OCI-LY1 (cell line): ENCODE data around the gene DAPK2.

ENCODE experiments used
- CTCF ChIP-seq: fragments of 200-600 bp; sonication (generic), shearing (Covaris generic); IDR thresholded peaks from 2 replicates; pipeline ENCODE4 v1.5.1; 2017; ENCODE audit warnings: mild to moderate bottlenecking, antibody characterized with exemption, low read length, moderate library complexity, mixed read lengths
- EZH2 ChIP-seq: fragments of 200-600 bp; sonication (generic), shearing (Covaris generic); IDR thresholded peaks from 2 replicates; pipeline ENCODE4 v1.8.0; 2017; ENCODE audit warnings: borderline replicate concordance, mixed run types, mild to moderate bottlenecking, antibody characterized with exemption, low read length, moderate library complexity, mixed read lengths

GRCh38 chr15:64048781-64049460 is 2.6 kb upstream of the DAPK2 start:
- TF ChIP-seq CTCF (no peak), EZH2 (no peak)
